RWPE2 (cell line): ENCODE data around the gene WDR27.
"Not testable (repeated sequence)": the region's sequence is repeated elsewhere in the genome, so short reads cannot be mapped to it uniquely, and the experiment has no call there.

Experiments used
- ATAC-seq: fragments of 200-7000 bp; cut with Tn5 transposase; 3 replicates; pipeline ENCODE4 v1.9.1; 2021; ENCODE audit warnings: low read depth
- DNase-seq: peaks from one replicate; pipeline ENCODE4 v3.0.0-alpha.2; 2020; ENCODE audit warnings: low spot score
- H3K27ac ChIP-seq: fragments of 450-650 bp; 2 replicates; pipeline ENCODE4 v1.5.1; 2017; ENCODE audit warnings: mild to moderate bottlenecking; ENCODE audit not compliant: poor library complexity, severe bottlenecking
- H3K27me3 ChIP-seq: fragments of 250-450 bp; sonication (Bioruptor Pico); 2 replicates; pipeline ENCODE4 v1.5.1; 2021; ENCODE audit warnings: mild to moderate bottlenecking, moderate library complexity; ENCODE audit not compliant: insufficient read depth, poor library complexity, severe bottlenecking
- H3K36me3 ChIP-seq: fragments of 250-450 bp; sonication (Bioruptor Pico); 2 replicates; pipeline ENCODE4 v1.5.1; 2020; ENCODE audit warnings: low read depth, mild to moderate bottlenecking, moderate library complexity
- H3K4me1 ChIP-seq: fragments of 250-450 bp; sonication (Bioruptor Pico); 2 replicates; pipeline ENCODE4 v1.5.1; 2021; ENCODE audit warnings: mild to moderate bottlenecking, moderate library complexity; ENCODE audit not compliant: insufficient read depth, poor library complexity, severe bottlenecking
- H3K4me3 ChIP-seq: fragments of 250-450 bp; sonication (Bioruptor Pico); 2 replicates; pipeline ENCODE4 v1.5.1; 2021; ENCODE audit warnings: mild to moderate bottlenecking, moderate library complexity; ENCODE audit not compliant: severe bottlenecking
- H3K9me3 ChIP-seq: fragments of 250-450 bp; sonication (Bioruptor Pico); 2 replicates; pipeline ENCODE4 v1.5.1; 2021; ENCODE audit warnings: mild to moderate bottlenecking, moderate library complexity; ENCODE audit not compliant: severe bottlenecking
- TF ChIP-seq, protein P1 (sequence below): fragments of 450-650 bp; IDR thresholded peaks from one replicate; pipeline ENCODE4 v1.5.1; 2017; ENCODE audit warnings: mild to moderate bottlenecking, moderate library complexity; ENCODE audit not compliant: poor library complexity, severe bottlenecking

Gene WDR27

DNA sequence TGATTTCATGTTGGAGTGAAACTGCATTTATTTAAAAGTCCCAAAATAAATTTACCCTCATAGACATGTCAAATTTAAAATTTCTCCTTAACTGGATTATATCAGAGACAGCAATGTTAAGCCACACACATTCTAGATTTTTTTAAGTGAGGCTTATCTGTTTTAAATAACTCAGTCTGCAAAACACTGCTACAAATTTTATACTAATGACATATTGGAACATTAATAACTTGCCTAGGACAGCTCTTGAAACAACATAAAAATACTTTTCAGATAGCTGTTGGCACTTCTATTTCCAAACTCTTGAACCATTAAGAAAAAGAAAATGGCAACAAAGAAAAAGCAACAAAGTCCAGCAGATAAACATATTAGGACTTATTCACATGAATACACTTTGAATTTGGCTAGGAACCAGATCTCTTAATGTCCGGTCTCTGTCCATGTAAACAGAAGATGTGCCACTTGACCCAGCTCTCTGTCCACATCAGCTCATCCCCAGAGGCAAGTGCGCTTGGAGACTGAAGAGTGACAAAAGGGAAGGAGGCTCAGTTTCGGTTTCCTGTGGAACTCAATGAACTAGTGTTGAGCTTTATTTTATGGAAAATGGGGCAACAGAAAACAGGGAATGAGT is 228.9 kb downstream of the WDR27 start:
- no peaks in the 10 kb centered on the region for H3K9me3 ChIP-seq
- no peaks in the 10 kb centered on the region for H3K27me3 ChIP-seq
- H3K36me3 ChIP-seq: no peaks in the 10 kb centered on the region
- no peak for ATAC-seq
- TF ChIP-seq, protein P1, sequence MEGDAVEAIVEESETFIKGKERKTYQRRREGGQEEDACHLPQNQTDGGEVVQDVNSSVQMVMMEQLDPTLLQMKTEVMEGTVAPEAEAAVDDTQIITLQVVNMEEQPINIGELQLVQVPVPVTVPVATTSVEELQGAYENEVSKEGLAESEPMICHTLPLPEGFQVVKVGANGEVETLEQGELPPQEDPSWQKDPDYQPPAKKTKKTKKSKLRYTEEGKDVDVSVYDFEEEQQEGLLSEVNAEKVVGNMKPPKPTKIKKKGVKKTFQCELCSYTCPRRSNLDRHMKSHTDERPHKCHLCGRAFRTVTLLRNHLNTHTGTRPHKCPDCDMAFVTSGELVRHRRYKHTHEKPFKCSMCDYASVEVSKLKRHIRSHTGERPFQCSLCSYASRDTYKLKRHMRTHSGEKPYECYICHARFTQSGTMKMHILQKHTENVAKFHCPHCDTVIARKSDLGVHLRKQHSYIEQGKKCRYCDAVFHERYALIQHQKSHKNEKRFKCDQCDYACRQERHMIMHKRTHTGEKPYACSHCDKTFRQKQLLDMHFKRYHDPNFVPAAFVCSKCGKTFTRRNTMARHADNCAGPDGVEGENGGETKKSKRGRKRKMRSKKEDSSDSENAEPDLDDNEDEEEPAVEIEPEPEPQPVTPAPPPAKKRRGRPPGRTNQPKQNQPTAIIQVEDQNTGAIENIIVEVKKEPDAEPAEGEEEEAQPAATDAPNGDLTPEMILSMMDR: no peak
- DNase-seq: no peak
- H3K4me3 ChIP-seq: no peak overlapping the region
- H3K27ac ChIP-seq: no peak overlapping the region
- H3K4me1 ChIP-seq: no peaks in the 10 kb centered on the region

DNA sequence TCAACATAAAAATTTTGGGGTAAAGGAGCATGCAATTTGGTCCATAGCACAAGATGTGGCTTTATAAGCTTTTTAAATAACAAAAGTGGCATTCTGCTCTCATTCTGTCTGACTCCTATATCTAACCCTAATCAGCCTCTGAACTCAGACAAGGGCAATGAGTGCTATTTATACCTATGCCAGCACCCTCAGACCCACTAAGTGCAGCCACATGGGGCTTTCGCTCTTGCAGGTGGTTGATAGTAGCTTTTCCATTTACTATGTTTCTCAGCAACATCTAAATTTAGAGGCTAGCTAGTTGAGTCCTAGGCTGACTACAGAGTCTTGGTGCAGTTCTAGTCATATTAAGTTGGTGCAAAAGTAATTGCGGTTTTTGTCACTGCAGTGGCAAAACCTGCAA is 231.0 kb downstream of the WDR27 start:
- no peak for ATAC-seq

DNA sequence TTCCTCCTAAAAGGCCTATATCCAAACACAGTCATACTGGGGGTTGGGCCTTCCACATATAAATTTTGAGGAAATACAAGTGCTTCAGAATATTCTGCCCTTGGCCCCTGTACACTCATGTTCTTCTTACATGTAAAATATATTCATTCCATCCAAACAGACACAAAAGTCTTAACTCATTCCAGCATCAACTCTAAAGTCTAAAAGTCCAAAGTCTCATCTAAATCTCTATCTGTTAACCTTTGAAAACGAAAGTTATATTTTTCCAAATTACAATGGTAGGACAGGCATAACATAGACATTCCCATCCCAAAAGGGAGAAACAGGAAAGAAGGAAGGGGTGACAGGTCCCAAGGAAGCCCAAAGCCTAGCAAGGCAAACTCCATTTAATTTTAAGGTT is 232.8 kb downstream of the WDR27 start:
- no peaks in the 10 kb centered on the region for H3K9me3 ChIP-seq

More for the DNA sequence above, 231.0 kb downstream of the WDR27 start:
- Histone ChIP-seq H3K36me3 (no peaks in the 10 kb centered on the region), H3K27me3 (no peaks in the 10 kb centered on the region), H3K27ac (no peak overlapping the region), H3K9me3 (no peaks in the 10 kb centered on the region), H3K4me3 (no peak overlapping the region), H3K4me1 (no peaks in the 10 kb centered on the region)
- no peak for DNase-seq
- TF ChIP-seq, protein P1: no peak

DNA sequence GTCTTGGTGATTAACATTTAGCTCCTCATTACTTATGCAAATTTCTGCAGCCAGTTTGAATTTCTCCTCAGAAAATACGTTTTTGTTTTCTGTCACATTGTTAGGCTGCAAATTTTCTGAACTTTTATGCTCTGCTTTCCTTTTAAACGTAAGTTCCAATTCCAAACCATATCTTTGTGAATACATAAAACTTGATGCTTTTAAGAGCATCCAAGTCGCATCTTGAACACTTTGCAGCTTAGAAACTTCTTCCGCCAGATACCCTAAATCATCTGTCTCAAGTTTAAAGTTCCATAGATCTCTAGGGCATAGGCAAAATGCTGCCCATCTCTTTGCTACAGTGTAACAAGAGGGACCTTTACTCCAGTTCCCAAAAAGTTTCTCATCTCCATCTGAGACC is 234.1 kb downstream of the WDR27 start:
- H3K9me3 ChIP-seq, DNase-seq, H3K27ac ChIP-seq, H3K27me3 ChIP-seq, H3K4me3 ChIP-seq, H3K36me3 ChIP-seq, H3K4me1 ChIP-seq, ATAC-seq: not testable (repeated sequence)

More for the DNA sequence above, 232.8 kb downstream of the WDR27 start:
- H3K4me1 ChIP-seq: no peaks in the 10 kb centered on the region
- TF ChIP-seq, protein P1: no peak
- ATAC-seq (no peak), DNase-seq (no peak)
- H3K27me3 ChIP-seq: no peaks in the 10 kb centered on the region
- no peak overlapping the region for H3K27ac ChIP-seq
- H3K36me3 ChIP-seq: no peaks in the 10 kb centered on the region
- H3K4me3 ChIP-seq: no peak overlapping the region

DNA sequence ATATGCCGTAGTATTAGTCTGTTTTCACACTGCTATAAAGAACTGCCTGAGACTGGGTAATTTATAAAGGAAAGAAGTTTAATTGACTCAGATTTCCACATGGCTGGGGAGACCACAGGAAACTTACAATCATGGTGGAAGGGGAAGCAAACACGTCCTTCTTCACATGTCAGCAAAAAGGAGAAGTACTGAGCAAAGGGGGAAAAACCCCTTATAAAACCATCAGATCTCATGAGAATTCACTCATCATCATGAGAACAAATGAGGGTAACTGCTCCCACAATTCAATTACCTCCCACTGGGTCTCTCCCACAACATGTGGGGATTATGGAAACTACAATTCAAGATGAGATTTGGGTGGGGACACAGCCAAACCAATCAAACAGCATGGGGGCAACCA is 235.6 kb downstream of the WDR27 start:
- ATAC-seq, H3K27ac ChIP-seq, DNase-seq, H3K36me3 ChIP-seq, H3K27me3 ChIP-seq, H3K4me1 ChIP-seq, H3K9me3 ChIP-seq, H3K4me3 ChIP-seq: not testable (repeated sequence)

DNA sequence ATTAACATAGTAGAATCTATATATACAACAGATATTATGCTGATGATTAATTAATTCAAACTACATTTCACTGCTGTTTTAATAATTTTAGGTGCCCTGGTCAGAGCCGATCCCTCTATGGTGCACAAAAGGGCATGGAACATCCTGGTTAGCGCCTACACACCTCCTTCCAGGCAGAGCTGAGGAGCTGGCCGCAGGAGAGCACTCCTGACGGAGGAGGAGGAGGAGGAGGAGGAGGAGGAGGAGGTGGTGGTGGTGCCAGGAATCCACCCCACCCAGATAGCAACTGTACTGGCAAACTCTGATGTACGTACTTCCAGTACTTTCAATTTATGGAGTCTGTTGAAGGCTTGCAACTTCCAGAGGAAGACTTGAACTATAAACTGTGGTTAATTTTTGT is 244.1 kb downstream of the WDR27 start:
- no peak for DNase-seq

More for the DNA sequence above, 244.1 kb downstream of the WDR27 start:
- no peaks in the 10 kb centered on the region for H3K4me1 ChIP-seq
- no peaks in the 10 kb centered on the region for H3K9me3 ChIP-seq
- H3K27ac ChIP-seq: no peak overlapping the region
- H3K27me3 ChIP-seq: no peaks in the 10 kb centered on the region
- H3K36me3 ChIP-seq: no peaks in the 10 kb centered on the region
- ATAC-seq: no peak
- TF ChIP-seq, protein P1: no peak
- H3K4me3 ChIP-seq: no peak overlapping the region
